ENCODE results near the gene CDK13. TPM values are rescaled to one million over a fixed set of nuclear protein-coding genes. Genes with fewer than 3 reads are reported as not detected.

CDK13 gene
- total and polyA plus RNA-seq, 2 donors (not counting 3 experiments of a cell fraction or from before 2014, with no cell fraction given): 24.5 to 56.7 TPM

DNA sequence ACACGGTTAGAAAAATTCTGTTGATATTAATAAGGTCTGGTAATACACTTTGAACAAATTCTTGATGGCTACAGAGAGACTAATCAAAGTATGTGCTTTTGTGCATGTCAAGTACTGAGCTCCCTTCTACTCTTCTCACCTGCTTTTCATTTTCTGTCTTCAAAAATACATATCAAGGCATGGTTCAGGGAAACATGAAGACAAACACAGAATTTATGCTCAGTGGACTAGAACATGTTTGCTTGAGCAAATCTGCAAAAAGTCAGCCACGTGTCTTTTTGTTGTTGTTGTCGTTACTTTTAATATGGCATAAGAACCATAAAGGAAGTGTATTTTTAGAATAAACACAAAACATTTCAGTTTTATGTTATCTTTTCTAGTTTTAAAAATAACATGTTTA, 21.9 kb downstream of the CDK13 start:
- Histone ChIP-seq H4K20me1 (replicated peaks; ENCODE audit: control insufficient read depth, extremely low read depth, insufficient read depth, low read length) (peaks cover 19% of the 10 kb centered on the region), H3K9me1 (replicated peaks; ENCODE audit: control insufficient read depth, extremely low read depth, insufficient read depth, low read length) (no peaks in the 10 kb centered on the region), H3K27ac (ENCODE audit: insufficient read depth, low read depth, low read length) (no peak overlapping the region), H3K9ac (replicated peaks; ENCODE audit: extremely low read depth, insufficient read depth, low read length) (no peak overlapping the region), H3K4me1 (ENCODE audit: control insufficient read depth, extremely low read depth, insufficient read depth, low read length) (no peaks in the 10 kb centered on the region), H3K79me2 (ENCODE audit: control insufficient read depth, insufficient read depth, low read length) (peaks cover 98% of the 10 kb centered on the region), H3K4me2 (ENCODE audit: insufficient read depth, low read length) (no peak overlapping the region), H3K9me3 (replicated peaks; ENCODE audit: control insufficient read depth, insufficient read depth, low read length) (no peaks in the 10 kb centered on the region), H3K4me3 (replicated peaks in 1 of 3; ENCODE audit: insufficient read depth in 1 of 3, low read depth in 1 of 3, low read length in 3 of 3) (no peak overlapping the region), H2AFZ (ENCODE audit: low read depth, low read length) (no peak overlapping the region), H3K36me3 (ENCODE audit: control insufficient read depth in 2 of 2, extremely low read depth in 1 of 2, insufficient read depth in 2 of 2, low read length in 2 of 2) (no peaks in the 10 kb centered on the region), H3K27me3 (ENCODE audit: control insufficient read depth in 2 of 2, insufficient read depth in 2 of 2, low read length in 2 of 2) (no peaks in the 10 kb centered on the region)
- CTCF ChIA-PET: interaction anchor here (1.0 kb wide), 1 partner anchor 80 kb away, joined by 4 read pairs; no protein-coding TSS in a partner anchor
- TF ChIP-seq MYC (IDR thresholded peaks at IDR 0.05; ENCODE audit: low read depth, low read length) (no peak), FOS (IDR thresholded peaks at IDR 0.05; ENCODE audit: borderline replicate concordance, insufficient read depth, low read length) (no peak), POLR2AphosphoS5 (IDR thresholded peaks at IDR 0.05; ENCODE audit: insufficient read depth, low read depth, low read length) (no peak), CTCF (IDR thresholded peaks at IDR 0.05; ENCODE audit: extremely low read depth in 1 of 2, insufficient read depth in 1 of 2, low read depth in 1 of 2, low read length in 2 of 2) (no peak), JUN (IDR thresholded peaks at IDR 0.05; ENCODE audit: borderline replicate concordance, insufficient read depth, insufficient read length, low read depth) (no peak), EZH2 (IDR thresholded peaks at IDR 0.05; ENCODE audit: borderline replicate concordance, low read depth, low read length, severe bottlenecking) (no peak), POLR2A (IDR thresholded peaks at IDR 0.05; ENCODE audit: low read depth, low read length) (no peak), GATA2 (IDR thresholded peaks at IDR 0.05; ENCODE audit: insufficient read depth, insufficient read length, low read depth, low read length) (no peak)
- TF ChIP-seq, protein P1, sequence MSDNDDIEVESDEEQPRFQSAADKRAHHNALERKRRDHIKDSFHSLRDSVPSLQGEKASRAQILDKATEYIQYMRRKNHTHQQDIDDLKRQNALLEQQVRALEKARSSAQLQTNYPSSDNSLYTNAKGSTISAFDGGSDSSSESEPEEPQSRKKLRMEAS (IDR thresholded peaks at IDR 0.05; ENCODE audit: insufficient read depth, insufficient read length): no peak
- no peak for FAIRE-seq
- POLR2A ChIA-PET: no interaction called here
- dilution Hi-C loops (cut with MboI; ENCODE audit: extremely low pct_ligation_motif_present, low sequenced_read_pairs) (no loop called here), intact Hi-C loops (cut with micrococcal nuclease) (no loop called here)
- no TSS peak for BruUV-seq (replicated peaks)
- DNase-seq (ENCODE audit: low read depth, low spot score): no peak
